ENCODE measurements around the gene GRAMD2A.

DNA sequence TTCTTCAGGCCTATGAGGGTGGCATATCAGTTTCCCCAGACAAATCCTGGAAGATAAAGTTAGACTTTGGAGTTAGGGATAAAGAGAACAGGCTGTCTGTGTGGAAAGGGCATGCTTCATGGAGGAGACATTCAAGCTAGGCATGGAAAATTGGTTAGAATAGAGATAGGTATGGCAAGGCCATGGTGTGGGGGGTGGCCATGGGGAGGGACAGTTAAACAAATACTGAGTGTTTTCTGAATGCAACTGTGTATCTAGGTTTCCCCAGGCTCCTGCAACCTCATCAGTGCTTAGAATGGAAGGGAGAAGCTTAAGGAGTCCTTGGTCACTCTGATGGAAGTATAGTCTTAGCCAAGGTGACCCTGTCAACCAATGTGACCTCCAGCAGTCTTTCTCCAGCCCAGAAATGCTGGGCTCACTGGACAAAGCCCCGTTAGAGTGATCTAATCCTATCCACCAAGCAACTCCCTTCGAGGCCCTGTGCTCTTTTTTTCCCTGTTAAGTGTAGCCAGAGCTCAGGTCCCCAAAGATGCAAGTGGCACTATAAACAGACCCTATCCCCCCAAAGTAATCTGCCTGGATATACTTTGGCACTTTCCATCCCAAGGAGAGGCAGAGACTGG is 38.9 kb upstream of the GRAMD2A start:
- TF ChIP-seq EZH2 (IDR thresholded peaks at IDR 0.05; ENCODE audit: low read depth, unreplicated experiment) (no peak), CREB1 (CRISPR knock-in tag; IDR thresholded peaks at IDR 0.05; ENCODE audit: low read depth) (no peak), POLR2AphosphoS5 (IDR thresholded peaks at IDR 0.05; ENCODE audit: low read depth) (no peak), EZH2phosphoT487 (IDR thresholded peaks at IDR 0.05; ENCODE audit: unreplicated experiment) (no peak), JUNB (IDR thresholded peaks at IDR 0.05; ENCODE audit: unreplicated experiment) (no peak), STAT1 (IDR thresholded peaks at IDR 0.05; ENCODE audit: unreplicated experiment) (no peak), NANOG (IDR thresholded peaks at IDR 0.05; ENCODE audit: borderline replicate concordance) (no peak), ZNF331 (CRISPR knock-in tag; IDR thresholded peaks at IDR 0.05; ENCODE audit: low read depth) (no peak), ZNF114 (CRISPR knock-in tag; IDR thresholded peaks at IDR 0.05) (no peak)
- TF ChIP-seq, protein P1, sequence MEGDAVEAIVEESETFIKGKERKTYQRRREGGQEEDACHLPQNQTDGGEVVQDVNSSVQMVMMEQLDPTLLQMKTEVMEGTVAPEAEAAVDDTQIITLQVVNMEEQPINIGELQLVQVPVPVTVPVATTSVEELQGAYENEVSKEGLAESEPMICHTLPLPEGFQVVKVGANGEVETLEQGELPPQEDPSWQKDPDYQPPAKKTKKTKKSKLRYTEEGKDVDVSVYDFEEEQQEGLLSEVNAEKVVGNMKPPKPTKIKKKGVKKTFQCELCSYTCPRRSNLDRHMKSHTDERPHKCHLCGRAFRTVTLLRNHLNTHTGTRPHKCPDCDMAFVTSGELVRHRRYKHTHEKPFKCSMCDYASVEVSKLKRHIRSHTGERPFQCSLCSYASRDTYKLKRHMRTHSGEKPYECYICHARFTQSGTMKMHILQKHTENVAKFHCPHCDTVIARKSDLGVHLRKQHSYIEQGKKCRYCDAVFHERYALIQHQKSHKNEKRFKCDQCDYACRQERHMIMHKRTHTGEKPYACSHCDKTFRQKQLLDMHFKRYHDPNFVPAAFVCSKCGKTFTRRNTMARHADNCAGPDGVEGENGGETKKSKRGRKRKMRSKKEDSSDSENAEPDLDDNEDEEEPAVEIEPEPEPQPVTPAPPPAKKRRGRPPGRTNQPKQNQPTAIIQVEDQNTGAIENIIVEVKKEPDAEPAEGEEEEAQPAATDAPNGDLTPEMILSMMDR (conservative IDR thresholded peaks at IDR 0.05; ENCODE audit: low read depth in 2 of 2): no peak
- TF ChIP-seq, protein P2, sequence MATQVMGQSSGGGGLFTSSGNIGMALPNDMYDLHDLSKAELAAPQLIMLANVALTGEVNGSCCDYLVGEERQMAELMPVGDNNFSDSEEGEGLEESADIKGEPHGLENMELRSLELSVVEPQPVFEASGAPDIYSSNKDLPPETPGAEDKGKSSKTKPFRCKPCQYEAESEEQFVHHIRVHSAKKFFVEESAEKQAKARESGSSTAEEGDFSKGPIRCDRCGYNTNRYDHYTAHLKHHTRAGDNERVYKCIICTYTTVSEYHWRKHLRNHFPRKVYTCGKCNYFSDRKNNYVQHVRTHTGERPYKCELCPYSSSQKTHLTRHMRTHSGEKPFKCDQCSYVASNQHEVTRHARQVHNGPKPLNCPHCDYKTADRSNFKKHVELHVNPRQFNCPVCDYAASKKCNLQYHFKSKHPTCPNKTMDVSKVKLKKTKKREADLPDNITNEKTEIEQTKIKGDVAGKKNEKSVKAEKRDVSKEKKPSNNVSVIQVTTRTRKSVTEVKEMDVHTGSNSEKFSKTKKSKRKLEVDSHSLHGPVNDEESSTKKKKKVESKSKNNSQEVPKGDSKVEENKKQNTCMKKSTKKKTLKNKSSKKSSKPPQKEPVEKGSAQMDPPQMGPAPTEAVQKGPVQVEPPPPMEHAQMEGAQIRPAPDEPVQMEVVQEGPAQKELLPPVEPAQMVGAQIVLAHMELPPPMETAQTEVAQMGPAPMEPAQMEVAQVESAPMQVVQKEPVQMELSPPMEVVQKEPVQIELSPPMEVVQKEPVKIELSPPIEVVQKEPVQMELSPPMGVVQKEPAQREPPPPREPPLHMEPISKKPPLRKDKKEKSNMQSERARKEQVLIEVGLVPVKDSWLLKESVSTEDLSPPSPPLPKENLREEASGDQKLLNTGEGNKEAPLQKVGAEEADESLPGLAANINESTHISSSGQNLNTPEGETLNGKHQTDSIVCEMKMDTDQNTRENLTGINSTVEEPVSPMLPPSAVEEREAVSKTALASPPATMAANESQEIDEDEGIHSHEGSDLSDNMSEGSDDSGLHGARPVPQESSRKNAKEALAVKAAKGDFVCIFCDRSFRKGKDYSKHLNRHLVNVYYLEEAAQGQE (IDR thresholded peaks at IDR 0.05; ENCODE audit: unreplicated experiment): no peak
- TF ChIP-seq, protein P3, sequence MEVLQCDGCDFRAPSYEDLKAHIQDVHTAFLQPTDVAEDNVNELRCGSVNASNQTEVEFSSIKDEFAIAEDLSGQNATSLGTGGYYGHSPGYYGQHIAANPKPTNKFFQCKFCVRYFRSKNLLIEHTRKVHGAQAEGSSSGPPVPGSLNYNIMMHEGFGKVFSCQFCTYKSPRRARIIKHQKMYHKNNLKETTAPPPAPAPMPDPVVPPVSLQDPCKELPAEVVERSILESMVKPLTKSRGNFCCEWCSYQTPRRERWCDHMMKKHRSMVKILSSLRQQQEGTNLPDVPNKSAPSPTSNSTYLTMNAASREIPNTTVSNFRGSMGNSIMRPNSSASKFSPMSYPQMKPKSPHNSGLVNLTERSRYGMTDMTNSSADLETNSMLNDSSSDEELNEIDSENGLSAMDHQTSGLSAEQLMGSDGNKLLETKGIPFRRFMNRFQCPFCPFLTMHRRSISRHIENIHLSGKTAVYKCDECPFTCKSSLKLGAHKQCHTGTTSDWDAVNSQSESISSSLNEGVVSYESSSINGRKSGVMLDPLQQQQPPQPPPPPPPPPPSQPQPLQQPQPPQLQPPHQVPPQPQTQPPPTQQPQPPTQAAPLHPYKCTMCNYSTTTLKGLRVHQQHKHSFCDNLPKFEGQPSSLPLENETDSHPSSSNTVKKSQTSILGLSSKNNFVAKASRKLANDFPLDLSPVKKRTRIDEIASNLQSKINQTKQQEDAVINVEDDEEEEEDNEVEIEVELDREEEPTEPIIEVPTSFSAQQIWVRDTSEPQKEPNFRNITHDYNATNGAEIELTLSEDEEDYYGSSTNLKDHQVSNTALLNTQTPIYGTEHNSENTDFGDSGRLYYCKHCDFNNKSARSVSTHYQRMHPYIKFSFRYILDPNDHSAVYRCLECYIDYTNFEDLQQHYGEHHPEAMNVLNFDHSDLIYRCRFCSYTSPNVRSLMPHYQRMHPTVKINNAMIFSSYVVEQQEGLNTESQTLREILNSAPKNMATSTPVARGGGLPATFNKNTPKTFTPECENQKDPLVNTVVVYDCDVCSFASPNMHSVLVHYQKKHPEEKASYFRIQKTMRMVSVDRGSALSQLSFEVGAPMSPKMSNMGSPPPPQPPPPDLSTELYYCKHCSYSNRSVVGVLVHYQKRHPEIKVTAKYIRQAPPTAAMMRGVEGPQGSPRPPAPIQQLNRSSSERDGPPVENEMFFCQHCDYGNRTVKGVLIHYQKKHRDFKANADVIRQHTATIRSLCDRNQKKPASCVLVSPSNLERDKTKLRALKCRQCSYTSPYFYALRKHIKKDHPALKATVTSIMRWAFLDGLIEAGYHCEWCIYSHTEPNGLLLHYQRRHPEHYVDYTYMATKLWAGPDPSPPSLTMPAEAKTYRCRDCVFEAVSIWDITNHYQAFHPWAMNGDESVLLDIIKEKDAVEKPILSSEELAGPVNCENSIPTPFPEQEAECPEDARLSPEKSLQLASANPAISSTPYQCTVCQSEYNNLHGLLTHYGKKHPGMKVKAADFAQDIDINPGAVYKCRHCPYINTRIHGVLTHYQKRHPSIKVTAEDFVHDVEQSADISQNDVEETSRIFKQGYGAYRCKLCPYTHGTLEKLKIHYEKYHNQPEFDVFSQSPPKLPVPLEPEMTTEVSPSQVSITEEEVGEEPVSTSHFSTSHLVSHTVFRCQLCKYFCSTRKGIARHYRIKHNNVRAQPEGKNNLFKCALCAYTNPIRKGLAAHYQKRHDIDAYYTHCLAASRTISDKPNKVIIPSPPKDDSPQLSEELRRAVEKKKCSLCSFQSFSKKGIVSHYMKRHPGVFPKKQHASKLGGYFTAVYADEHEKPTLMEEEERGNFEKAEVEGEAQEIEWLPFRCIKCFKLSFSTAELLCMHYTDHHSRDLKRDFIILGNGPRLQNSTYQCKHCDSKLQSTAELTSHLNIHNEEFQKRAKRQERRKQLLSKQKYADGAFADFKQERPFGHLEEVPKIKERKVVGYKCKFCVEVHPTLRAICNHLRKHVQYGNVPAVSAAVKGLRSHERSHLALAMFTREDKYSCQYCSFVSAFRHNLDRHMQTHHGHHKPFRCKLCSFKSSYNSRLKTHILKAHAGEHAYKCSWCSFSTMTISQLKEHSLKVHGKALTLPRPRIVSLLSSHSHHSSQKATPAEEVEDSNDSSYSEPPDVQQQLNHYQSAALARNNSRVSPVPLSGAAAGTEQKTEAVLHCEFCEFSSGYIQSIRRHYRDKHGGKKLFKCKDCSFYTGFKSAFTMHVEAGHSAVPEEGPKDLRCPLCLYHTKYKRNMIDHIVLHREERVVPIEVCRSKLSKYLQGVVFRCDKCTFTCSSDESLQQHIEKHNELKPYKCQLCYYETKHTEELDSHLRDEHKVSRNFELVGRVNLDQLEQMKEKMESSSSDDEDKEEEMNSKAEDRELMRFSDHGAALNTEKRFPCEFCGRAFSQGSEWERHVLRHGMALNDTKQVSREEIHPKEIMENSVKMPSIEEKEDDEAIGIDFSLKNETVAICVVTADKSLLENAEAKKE (CRISPR knock-in tag; IDR thresholded peaks at IDR 0.05): no peak
- TF ChIP-seq, protein P4, sequence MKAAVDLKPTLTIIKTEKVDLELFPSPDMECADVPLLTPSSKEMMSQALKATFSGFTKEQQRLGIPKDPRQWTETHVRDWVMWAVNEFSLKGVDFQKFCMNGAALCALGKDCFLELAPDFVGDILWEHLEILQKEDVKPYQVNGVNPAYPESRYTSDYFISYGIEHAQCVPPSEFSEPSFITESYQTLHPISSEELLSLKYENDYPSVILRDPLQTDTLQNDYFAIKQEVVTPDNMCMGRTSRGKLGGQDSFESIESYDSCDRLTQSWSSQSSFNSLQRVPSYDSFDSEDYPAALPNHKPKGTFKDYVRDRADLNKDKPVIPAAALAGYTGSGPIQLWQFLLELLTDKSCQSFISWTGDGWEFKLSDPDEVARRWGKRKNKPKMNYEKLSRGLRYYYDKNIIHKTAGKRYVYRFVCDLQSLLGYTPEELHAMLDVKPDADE (IDR thresholded peaks at IDR 0.05): no peak

Measured in GM23338 (cell line).